ENCODE measurements around the gene NOD1. TPM values are rescaled to one million over a fixed set of nuclear protein-coding genes. Genes with fewer than 3 reads are reported as not detected.

Gene NOD1
- total and polyA plus RNA-seq, 2 of the 8 experiments (the other 6 are each of a cell fraction or from before 2014, with no cell fraction given) = 3.8 to 6.5 TPM

- FAIRE-seq (no peak), DNase-seq (ENCODE audit: low read depth in 1 of 2, low spot score in 2 of 2) (no peak)
- no peak overlapping the region for H3K4me2 ChIP-seq (ENCODE audit: insufficient read depth in 1 of 2, low read depth in 2 of 2, low read length in 2 of 2)
- TF ChIP-seq SP2 (IDR thresholded peaks at IDR 0.05; ENCODE audit: low read length) (no peak), NANOG (IDR thresholded peaks at IDR 0.05; ENCODE audit: insufficient read depth, low read depth, low read length, poor library complexity, severe bottlenecking) (no peak), RNF2 (IDR thresholded peaks at IDR 0.05; ENCODE audit: borderline replicate concordance, low read depth, low read length, missing control alignments, poor library complexity, severe bottlenecking) (no peak)
- no peak overlapping the region for H3K4ac ChIP-seq (replicated peaks; ENCODE audit: insufficient read length, low read depth, low read length)
- no peaks in the 10 kb centered on the region for H3K23me2 ChIP-seq (ENCODE audit: low read depth, low read length)
- no peak overlapping the region for H3K4me3 ChIP-seq (ENCODE audit: extremely low read depth in 1 of 4, insufficient read depth in 2 of 4, low read depth in 3 of 4, low read length in 4 of 4)
- H4K20me1 ChIP-seq (replicated peaks in 1 of 2; ENCODE audit: control insufficient read depth in 1 of 2, insufficient read depth in 2 of 2, low read length in 2 of 2) = no peaks in the 10 kb centered on the region
- no peak overlapping the region for H3K18ac ChIP-seq (ENCODE audit: extremely low read depth, low read length)
- no peak overlapping the region for H4K8ac ChIP-seq (ENCODE audit: extremely low read depth, insufficient read depth, low read length)
- H3K4me1 ChIP-seq (replicated peaks in 1 of 4; ENCODE audit: control insufficient read depth in 3 of 4, insufficient read depth in 4 of 4, low read length in 3 of 4) = peaks cover 2 to 10% (median 6%) of the 10 kb centered on the region in 4 experiments; a peak in 4 of 7 replicates
- H3K27me3 ChIP-seq (replicated peaks in 1 of 4; ENCODE audit: control insufficient read depth in 3 of 4, extremely low read depth in 1 of 4, insufficient read depth in 3 of 4, low read length in 3 of 4) = no peaks in the 10 kb centered on the region
- H4K5ac ChIP-seq (ENCODE audit: insufficient read length, low read depth, low read length) = no peak overlapping the region
- H3K23ac ChIP-seq (ENCODE audit: insufficient read length) = no peak overlapping the region
- ChIA-PET CTCF (ENCODE audit: partially characterized antibody) (interaction anchor here (0.8 to 1.3 kb wide), 4 partner anchors 11 to 126 kb away, joined by 3 to 5 read pairs (median 4); no protein-coding TSS in a partner anchor), POLR2A (ENCODE audit: partially characterized antibody) (interaction anchor here (1.3 to 2.0 kb wide), 2 partner anchors 8 to 15 kb away, joined by 3 to 4 read pairs; no protein-coding TSS in a partner anchor)
- peaks cover 0 to 17% (median 0%) of the 10 kb centered on the region in 4 experiments; a peak in 1 of 8 replicates for H3K36me3 ChIP-seq (ENCODE audit: control insufficient read depth in 2 of 4, insufficient read depth in 4 of 4, low read length in 3 of 4)
- no peak overlapping the region for H2AFZ ChIP-seq (ENCODE audit: low read length)
- H3K27ac ChIP-seq (ENCODE audit: low read depth, low read length) = no peak overlapping the region
- no peak overlapping the region for H3K56ac ChIP-seq (replicated peaks; ENCODE audit: insufficient read length, low read depth, low read length)
- H2BK5ac ChIP-seq (ENCODE audit: low read depth, low read length) = no peak overlapping the region
- H4K91ac ChIP-seq (replicated peaks; ENCODE audit: insufficient read length, low read length) = no peak overlapping the region
- no peaks in the 10 kb centered on the region for H3K79me1 ChIP-seq (ENCODE audit: low read depth, low read length)
- no peaks in the 10 kb centered on the region; a peak in 1 of 4 replicates for H3K79me2 ChIP-seq (ENCODE audit: control insufficient read depth in 1 of 2, insufficient read depth in 2 of 2, low read length in 2 of 2)
- H3K9me3 ChIP-seq (ENCODE audit: insufficient read depth in 2 of 2, low read depth in 1 of 2, low read length in 1 of 2) = peaks cover 0 to 7% of the 10 kb centered on the region in 2 experiments; a peak in 1 of 4 replicates
- H3K14ac ChIP-seq (ENCODE audit: insufficient read length) = no peak overlapping the region
- peak overlapping the region; percentile 19; the same call in 1 of the 2 replicates for H2BK15ac ChIP-seq (ENCODE audit: low read length)
- H2AK5ac ChIP-seq (ENCODE audit: low read depth, low read length) = peak overlapping the region; percentile 92; the same call in 1 of the 2 replicates
- no peak overlapping the region for H2BK120ac ChIP-seq (replicated peaks; ENCODE audit: low read depth, low read length)
- H2BK20ac ChIP-seq (ENCODE audit: low read length) = peak overlapping the region; percentile 51; the same call in 1 of the 2 replicates
- H2BK12ac ChIP-seq (ENCODE audit: low read depth, low read length) = 0 out of 2 replicates have a peak overlapping the region, but pooled peaks have one; percentile 72
- no peak overlapping the region; a peak in 1 of 7 replicates for H3K9ac ChIP-seq (replicated peaks in 1 of 4; ENCODE audit: extremely low read depth in 1 of 4, low read depth in 3 of 4, low read length in 3 of 4)
- WGBS, 2 experiments (ENCODE audit: extremely low coverage in 1 of 2, insufficient coverage in 1 of 2, insufficient read length in 1 of 2, insufficient replicate concordance in 2 of 2, low coverage in 1 of 2, low lambda C conversion rate in 2 of 2, missing lambda C conversion rate in 1 of 2) = 91% methylated on average over 21 of the region's 21 CpGs; no CpG with 5 or more reads in 1 of the 2 experiments
Measured at GRCh38 chr7:30437823-30438574, 40.6 kb downstream of the NOD1 start.

All from H1 (cell line).